Osteoblast (primary cell): ENCODE measurements around the gene UNC45A. TPM values are rescaled to one million over a fixed set of nuclear protein-coding genes. Genes with fewer than 3 reads are reported as not detected.

Experiments used
- DNase-seq: peaks from one replicate; pipeline ENCODE4 v3.0.0; 2011; ENCODE audit warnings: low spot score, mixed read lengths; ENCODE audit not compliant: insufficient read length; ENCODE audit errors: missing footprints
- H2AFZ ChIP-seq: 2 replicates; pipeline ENCODE4 v1.6.0; 2011; ENCODE audit warnings: mild to moderate bottlenecking, low read length
- H3K27ac ChIP-seq: 2 replicates; pipeline ENCODE4 v1.5.1; 2011; ENCODE audit warnings: mild to moderate bottlenecking, low read depth, low read length, moderate library complexity
- H3K27me3 ChIP-seq: 2 replicates; pipeline ENCODE4 v1.6.0; 2012; ENCODE audit warnings: mild to moderate bottlenecking, control low read depth, inconsistent platforms, low read length, moderate library complexity; ENCODE audit not compliant: insufficient read depth
- H3K36me3 ChIP-seq: 2 replicates; pipeline ENCODE4 v1.5.1; 2011; ENCODE audit warnings: mild to moderate bottlenecking, low read length, control low read depth, moderate library complexity; ENCODE audit not compliant: insufficient read depth
- H3K4me1 ChIP-seq: 2 replicates; pipeline ENCODE4 v1.5.1; 2011; ENCODE audit warnings: mild to moderate bottlenecking, low read length, control low read depth, moderate library complexity; ENCODE audit not compliant: insufficient read depth
- H3K4me2 ChIP-seq: 2 replicates; pipeline ENCODE4 v1.6.0; 2011; ENCODE audit warnings: mild to moderate bottlenecking, low read length; ENCODE audit not compliant: insufficient read depth
- H3K4me3 ChIP-seq: fragments of 200-600 bp; sonication (generic); 3 replicates; pipeline ENCODE4 v1.5.1; 2012; ENCODE audit warnings: mild to moderate bottlenecking, low read length, inconsistent platforms; ENCODE audit not compliant: insufficient read depth
- H3K79me2 ChIP-seq: 2 replicates; pipeline ENCODE4 v1.6.0; 2012; ENCODE audit warnings: mild to moderate bottlenecking, low read length, control low read depth, inconsistent platforms; ENCODE audit not compliant: insufficient read depth
- H3K9me3 ChIP-seq: 2 replicates; pipeline ENCODE4 v1.5.1; 2011; ENCODE audit warnings: low read depth, low read length, control low read depth
- H4K20me1 ChIP-seq: 2 replicates; pipeline ENCODE4 v1.6.0; 2012; ENCODE audit warnings: mild to moderate bottlenecking, low read length, control low read depth; ENCODE audit not compliant: insufficient read depth
- CTCF ChIP-seq: IDR thresholded peaks from 2 replicates; pipeline ENCODE4 v1.5.1; 2011; ENCODE audit warnings: mild to moderate bottlenecking, low read depth, low read length, moderate library complexity; ENCODE audit errors: extremely low read depth
- total RNA-seq: library from RNA; depleted of rRNA; stranded (reverse); fragments of >200 nt; gene quantifications from 2 replicates; pipeline ENCODE4 v1.2.3, GENCODE V29; 2012

The UNC45A gene
- total RNA-seq, 1 donor: 74.9 TPM

- H3K4me2 ChIP-seq: peak overlapping the region; percentile 92
- H2AFZ ChIP-seq: peak overlapping the region; percentile 97
- H3K4me3 ChIP-seq: peak overlapping the region; percentile 88
- no peaks in the 10 kb centered on the region for H3K36me3 ChIP-seq
- peak; percentile 26 for DNase-seq
- peak overlapping the region; percentile 87 for H3K27ac ChIP-seq
- H3K27me3 ChIP-seq: no peaks in the 10 kb centered on the region
- H3K4me1 ChIP-seq: peaks cover 20% of the 10 kb centered on the region
- peaks cover 4% of the 10 kb centered on the region for H3K79me2 ChIP-seq
- TF ChIP-seq CTCF: no peak
- no peaks in the 10 kb centered on the region for H3K9me3 ChIP-seq
- no peaks in the 10 kb centered on the region for H4K20me1 ChIP-seq
These were observed 5.7 kb upstream of the UNC45A start for GRCh38 chr15:90929246-90930019.

GRCh38 chr15:90930861-90931574 lies 4.1 kb upstream of the UNC45A start:
- Histone ChIP-seq H3K4me2 (peak overlapping the region; percentile 100), H2AFZ (no peak overlapping the region), H3K9me3 (no peaks in the 10 kb centered on the region), H3K27ac (peak overlapping the region; percentile 87), H3K79me2 (peaks cover 12% of the 10 kb centered on the region), H3K27me3 (no peaks in the 10 kb centered on the region), H3K4me1 (peaks cover 29% of the 10 kb centered on the region), H3K36me3 (no peaks in the 10 kb centered on the region), H4K20me1 (no peaks in the 10 kb centered on the region), H3K4me3 (peak overlapping the region; percentile 88)
- DNase-seq: peak; percentile 72
- TF ChIP-seq CTCF: no peak

- Histone ChIP-seq H3K79me2 (peaks cover 17% of the 10 kb centered on the region), H3K4me2 (peak overlapping the region; percentile 100), H4K20me1 (no peaks in the 10 kb centered on the region), H3K4me1 (peaks cover 33% of the 10 kb centered on the region), H3K36me3 (peaks cover 2% of the 10 kb centered on the region), H3K27me3 (no peaks in the 10 kb centered on the region), H3K27ac (peak overlapping the region; percentile 62), H3K9me3 (no peaks in the 10 kb centered on the region), H3K4me3 (peak overlapping the region; percentile 91), H2AFZ (peak overlapping the region; percentile 92)
- no peak for DNase-seq
- no peak for TF ChIP-seq CTCF
These were observed 3.6 kb upstream of the UNC45A start for GRCh38 chr15:90931575-90931827.
